GM12873 (cell line): ENCODE measurements around the gene BCR.

ENCODE experiments used
- CTCF ChIP-seq: IDR thresholded peaks from 2 replicates; pipeline ENCODE4 v1.5.1; 2012; ENCODE audit warnings: low read depth, mild to moderate bottlenecking, moderate library complexity, low read length, control low read depth; ENCODE audit not compliant: insufficient read depth; ENCODE audit errors: missing control alignments

Gene BCR

GRCh38 chr22:23256986-23257888 is 76.9 kb downstream of the BCR start:
- no peak for TF ChIP-seq CTCF

- no peak for TF ChIP-seq CTCF
Measured at GRCh38 chr22:23257889-23258825, 77.8 kb downstream of the BCR start.

- no peak for TF ChIP-seq CTCF
Measured at GRCh38 chr22:23258826-23259170, 78.5 kb downstream of the BCR start.

- TF ChIP-seq CTCF, result no peak
Measured at GRCh38 chr22:23259916-23260644, 79.8 kb downstream of the BCR start.

GRCh38 chr22:23260645-23261581 is 80.6 kb downstream of the BCR start:
- TF ChIP-seq CTCF, result no peak

- TF ChIP-seq CTCF, result no peak
Measured at GRCh38 chr22:23261900-23262450, 81.7 kb downstream of the BCR start.
